Muscle of leg (tissue), 11 donors: Measurements from ENCODE around the gene FAM234B. TPM values are rescaled to one million over a fixed set of nuclear protein-coding genes. Genes with fewer than 3 reads are reported as not detected.

Experiments
- DNase-seq: peaks from one replicate; pipeline ENCODE4 v3.0.0; 2013
- H3K27ac ChIP-seq: one replicate; pipeline ENCODE4 v1.5.1; 2013; ENCODE audit warnings: mild to moderate bottlenecking, low read length, control low read depth
- H3K27me3 ChIP-seq: one replicate; pipeline ENCODE4 v1.6.1; 2013; ENCODE audit warnings: low read length; ENCODE audit not compliant: control insufficient read depth, insufficient read depth
- H3K36me3 ChIP-seq: one replicate; pipeline ENCODE4 v1.6.1; 2013; ENCODE audit warnings: low read length; ENCODE audit not compliant: control insufficient read depth, insufficient read depth
- H3K4me1 ChIP-seq: one replicate; pipeline ENCODE4 v1.6.1; 2013; ENCODE audit warnings: low read length; ENCODE audit not compliant: control insufficient read depth, insufficient read depth
- H3K4me3 ChIP-seq: one replicate; pipeline ENCODE4 v1.5.1; 2013; ENCODE audit warnings: low read length, control low read depth
- H3K9me3 ChIP-seq: replicated peaks from 2 replicates; pipeline ENCODE4 v1.6.1; 2013; ENCODE audit warnings: low read depth, low read length; ENCODE audit not compliant: control insufficient read depth
- WGBS: methylation state at CpG from one replicate; pipeline ENCODE4 v1.1.5; 2013; ENCODE audit warnings: missing lambda C conversion rate; ENCODE audit not compliant: insufficient coverage; 5-methylcytosine and 5-hydroxymethylcytosine counted together
- polyA plus RNA-seq, 8 donors: library from polyadenylated mRNA; unstranded; fragments of 120-200 nt; gene quantifications; one replicate each; pipeline versions ENCODE4 v1.2.1 to v1.2.3, GENCODE V29; 2013; ENCODE audit warnings: inconsistent platforms in 1 of 8, low replicate concordance in 1 of 8; ENCODE audit not compliant: insufficient read length in 8 of 8, insufficient read depth in 1 of 8
- total RNA-seq: library from RNA; stranded (reverse); fragments of 120-200 nt; gene quantifications from one replicate; pipeline ENCODE4 v1.2.4, GENCODE V29; 2013

The FAM234B gene
- total and polyA plus RNA-seq, 9 donors, result 2.8 to 7.2 (median 5.0) TPM

DNA sequence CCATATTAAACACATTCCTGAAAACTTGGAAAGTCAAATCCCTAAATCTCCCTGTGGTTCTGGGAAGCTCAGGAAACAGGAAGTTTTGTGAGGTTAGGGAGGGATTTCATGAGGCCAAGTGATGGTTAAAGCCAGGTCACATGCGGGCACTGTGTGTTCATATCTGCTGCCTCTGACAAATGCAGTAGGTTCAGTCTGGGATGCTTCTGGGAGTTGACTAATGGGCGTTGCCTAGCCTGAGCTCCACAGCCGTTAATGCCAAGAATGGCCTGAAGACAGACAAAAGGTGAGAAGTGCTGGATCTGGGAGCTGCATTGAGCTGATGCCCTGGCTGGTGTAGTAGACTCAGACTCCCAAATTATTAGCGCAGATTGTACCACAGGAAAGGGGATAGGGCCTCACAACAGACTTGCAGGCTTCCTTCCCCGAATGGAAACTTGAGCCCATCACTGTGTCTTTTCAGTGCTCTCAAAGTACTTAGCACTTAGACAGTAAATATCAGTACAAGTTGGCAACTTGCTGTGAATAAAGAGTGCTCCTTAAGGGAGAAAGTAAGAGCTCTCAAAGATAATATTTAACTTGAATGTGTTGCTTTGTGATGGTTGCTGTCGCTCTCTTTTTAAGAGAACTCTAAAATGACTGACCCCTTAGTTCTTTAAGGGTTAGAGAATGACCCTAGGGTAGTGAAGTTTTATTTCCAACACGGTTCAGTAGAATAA, 41.9 kb downstream of the FAM234B start:
- Histone ChIP-seq H3K9me3 (no peaks in the 10 kb centered on the region), H3K4me3 (no peak overlapping the region), H3K36me3 (peaks cover 5% of the 10 kb centered on the region), H3K27ac (no peak overlapping the region), H3K27me3 (no peaks in the 10 kb centered on the region), H3K4me1 (peaks cover 5% of the 10 kb centered on the region)
- WGBS, result 45% methylated on average over 4 of the region's 7 CpGs
- no peak for DNase-seq

DNA sequence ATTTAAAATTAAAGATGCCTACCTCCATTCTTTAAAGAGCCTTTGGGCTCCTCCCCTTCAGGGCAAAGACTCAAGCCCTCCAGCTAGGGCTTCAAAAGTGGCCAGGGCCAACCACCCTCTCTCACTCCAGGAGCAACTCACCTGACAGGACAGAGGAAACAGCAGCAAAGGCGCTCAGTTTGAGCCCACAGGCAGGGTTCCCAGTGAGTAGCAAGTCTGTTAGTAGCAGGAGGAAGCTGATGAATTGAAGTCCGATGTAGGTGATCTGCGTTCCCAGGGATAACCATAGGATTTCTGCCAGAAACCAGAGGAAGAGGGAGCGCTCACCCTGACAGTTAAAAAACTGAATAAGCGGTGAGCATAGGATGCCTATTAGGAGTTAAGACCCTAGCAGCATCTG, 43.6 kb downstream of the FAM234B start:
- Histone ChIP-seq H3K27me3 (no peaks in the 10 kb centered on the region), H3K27ac (no peak overlapping the region), H3K4me3 (no peak overlapping the region), H3K36me3 (peaks cover 5% of the 10 kb centered on the region), H3K4me1 (peaks cover 5% of the 10 kb centered on the region), H3K9me3 (no peaks in the 10 kb centered on the region)
- DNase-seq, result no peak
- WGBS, result 60% methylated on average over 5 of the region's 5 CpGs

DNA sequence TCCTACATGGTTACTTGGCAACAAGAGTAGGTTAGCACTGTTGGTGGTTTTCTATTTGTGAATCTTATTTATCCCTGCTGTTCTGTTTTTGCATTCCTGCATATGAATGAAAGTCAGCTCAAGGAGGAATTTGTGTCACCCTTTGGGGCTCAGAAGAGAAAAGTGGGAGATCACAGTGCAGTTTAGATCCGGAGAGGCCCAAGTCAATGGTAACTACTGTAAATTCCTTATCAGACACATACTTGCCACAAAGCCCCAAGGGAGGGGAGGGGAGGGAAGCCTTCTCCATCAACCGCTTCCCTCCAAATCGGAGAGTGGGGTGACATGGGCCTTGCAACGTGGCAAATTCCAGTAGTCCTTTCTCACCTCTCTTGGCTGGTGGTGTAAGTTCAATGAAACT, 44.3 kb downstream of the FAM234B start:
- H3K9me3 ChIP-seq, result no peaks in the 10 kb centered on the region
- H3K36me3 ChIP-seq, result peaks cover 5% of the 10 kb centered on the region
- H3K27me3 ChIP-seq, result no peaks in the 10 kb centered on the region
- no peak overlapping the region for H3K27ac ChIP-seq
- DNase-seq, result no peak
- no peak overlapping the region for H3K4me3 ChIP-seq
- H3K4me1 ChIP-seq, result peaks cover 5% of the 10 kb centered on the region
- no CpG with 5 or more reads among the region's 4 CpGs for WGBS

DNA sequence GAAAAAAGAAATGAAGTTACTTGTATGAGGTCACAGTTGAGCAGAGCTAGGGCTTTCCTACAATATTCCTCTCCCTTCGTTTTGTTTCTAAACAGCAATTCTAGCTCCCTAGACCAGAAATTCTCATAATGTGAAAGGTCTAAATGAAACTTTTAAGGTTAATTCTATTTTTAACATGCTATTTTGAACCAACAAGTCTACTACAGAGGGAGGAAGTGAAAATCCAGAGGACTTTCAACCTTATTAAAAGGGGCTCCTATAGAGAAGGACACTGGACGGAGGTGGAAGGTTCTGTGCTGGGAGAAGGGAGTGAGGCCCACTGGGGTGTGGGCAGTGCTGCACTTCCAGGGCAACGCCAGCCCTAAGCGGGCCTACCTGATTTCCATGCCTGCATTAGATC, 45.9 kb downstream of the FAM234B start:
- no peak for DNase-seq
- Histone ChIP-seq H3K27ac (no peak overlapping the region), H3K4me3 (no peak overlapping the region), H3K36me3 (peaks cover 2% of the 10 kb centered on the region), H3K27me3 (no peaks in the 10 kb centered on the region), H3K4me1 (peaks cover 5% of the 10 kb centered on the region), H3K9me3 (no peaks in the 10 kb centered on the region)
- WGBS, result 96% methylated on average over 3 of the region's 4 CpGs

DNA sequence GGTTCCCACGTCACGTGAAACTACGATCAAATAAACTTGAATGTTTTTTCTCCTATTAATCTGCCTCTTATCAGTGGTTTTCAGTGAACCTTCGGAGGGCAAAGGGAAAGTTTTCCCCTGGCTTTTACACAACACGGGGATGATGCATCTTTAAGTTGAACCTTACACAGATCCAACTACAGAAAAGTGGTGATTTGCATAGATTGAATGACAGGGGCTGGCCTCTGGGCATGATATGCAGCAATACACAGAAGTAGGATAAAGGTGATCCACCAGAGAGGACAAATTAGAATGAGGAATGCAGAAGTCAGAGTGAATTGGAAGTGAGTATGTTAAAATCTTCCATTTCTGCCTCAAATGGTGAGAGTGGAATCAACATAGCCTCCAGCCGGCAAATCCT, 47.7 kb downstream of the FAM234B start:
- Histone ChIP-seq H3K9me3 (no peaks in the 10 kb centered on the region), H3K4me1 (no peaks in the 10 kb centered on the region), H3K27me3 (no peaks in the 10 kb centered on the region), H3K4me3 (no peak overlapping the region), H3K27ac (no peak overlapping the region), H3K36me3 (no peaks in the 10 kb centered on the region)
- DNase-seq, result no peak
- no CpG with 5 or more reads among the region's 6 CpGs for WGBS

DNA sequence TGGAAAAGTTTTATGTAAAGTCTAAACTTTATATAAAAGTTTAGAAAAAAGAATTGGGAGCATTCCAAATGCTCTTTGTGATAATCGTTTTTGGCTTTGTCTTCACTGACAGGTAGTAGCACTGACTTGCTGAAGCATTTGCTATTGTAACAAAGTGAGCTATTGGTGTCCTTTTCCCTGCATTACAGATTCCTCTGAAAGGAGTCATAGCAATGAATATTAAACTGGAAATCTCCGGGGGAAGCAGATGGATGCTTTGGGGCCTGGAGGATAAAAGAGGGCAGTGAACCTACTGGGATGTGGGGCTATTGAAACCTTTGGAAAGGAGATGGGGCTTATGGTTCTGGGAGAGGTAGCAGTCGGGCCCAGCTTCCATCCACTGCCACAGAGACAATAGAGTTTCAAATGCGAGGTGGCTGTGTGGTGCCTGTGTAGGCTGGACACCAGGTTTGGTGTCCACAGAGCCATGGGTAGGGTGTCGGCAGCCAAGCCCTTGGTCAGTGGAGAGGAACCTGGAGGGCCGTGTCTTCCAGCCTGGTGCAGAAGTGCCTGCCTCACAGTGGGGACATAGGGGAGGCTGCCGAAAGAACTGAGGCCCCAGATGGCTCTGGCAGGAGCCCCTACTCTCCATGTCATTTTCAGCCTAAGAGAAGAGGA, 49.1 kb downstream of the FAM234B start:
- Histone ChIP-seq H3K36me3 (no peaks in the 10 kb centered on the region), H3K9me3 (no peaks in the 10 kb centered on the region), H3K27ac (no peak overlapping the region), H3K27me3 (no peaks in the 10 kb centered on the region), H3K4me3 (no peak overlapping the region), H3K4me1 (peaks cover 10% of the 10 kb centered on the region)
- DNase-seq, result no peak
- WGBS, result 94% methylated on average over 3 of the region's 7 CpGs

DNA sequence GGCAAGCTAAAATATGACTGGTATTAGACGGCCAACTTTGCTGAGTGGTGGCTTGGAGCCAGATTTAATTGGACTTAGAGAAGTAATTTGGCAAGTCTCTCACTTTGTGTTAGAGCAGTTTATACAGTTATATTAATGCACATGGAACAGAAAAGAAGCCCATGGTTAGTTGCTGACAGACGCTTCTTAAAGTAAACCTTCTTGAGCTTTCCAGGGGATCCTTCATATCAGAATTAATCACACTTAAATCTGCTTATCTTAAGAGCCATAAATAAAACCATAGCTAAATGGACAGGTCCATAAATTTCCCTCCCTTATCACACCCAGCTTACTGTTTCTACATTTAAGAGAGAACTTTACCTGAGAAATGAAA, 49.7 kb downstream of the FAM234B start:
- Histone ChIP-seq H3K9me3 (no peaks in the 10 kb centered on the region), H3K27me3 (no peaks in the 10 kb centered on the region), H3K4me1 (peaks cover 15% of the 10 kb centered on the region), H3K27ac (no peak overlapping the region), H3K4me3 (no peak overlapping the region), H3K36me3 (no peaks in the 10 kb centered on the region)
- no CpG with 5 or more reads among the region's 2 CpGs for WGBS
- peak; percentile 35 for DNase-seq

DNA sequence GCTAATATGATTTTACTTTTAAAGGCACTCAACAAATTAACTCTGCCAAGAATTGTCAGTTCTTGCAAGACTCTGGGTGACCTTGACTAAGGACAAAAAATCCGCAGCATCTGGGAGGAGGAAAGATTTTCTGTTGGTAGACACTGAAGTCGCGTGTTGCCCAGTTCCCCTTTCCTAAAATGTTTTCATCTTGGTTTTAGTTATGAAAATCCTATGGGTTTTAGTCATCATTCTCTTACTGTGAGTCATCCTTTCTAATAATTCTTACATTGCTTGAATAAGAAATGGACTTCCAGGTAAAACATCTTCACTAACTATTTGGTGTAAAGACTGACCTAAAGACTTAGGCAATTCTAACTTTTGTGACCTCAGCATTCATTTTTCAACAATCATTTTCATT, 50.2 kb downstream of the FAM234B start:
- Histone ChIP-seq H3K36me3 (no peaks in the 10 kb centered on the region), H3K9me3 (no peaks in the 10 kb centered on the region), H3K27me3 (no peaks in the 10 kb centered on the region), H3K4me1 (peaks cover 20% of the 10 kb centered on the region), H3K27ac (no peak overlapping the region), H3K4me3 (no peak overlapping the region)
- peak; percentile 47 for DNase-seq
- WGBS, result no CpG with 5 or more reads among the region's 3 CpGs

DNA sequence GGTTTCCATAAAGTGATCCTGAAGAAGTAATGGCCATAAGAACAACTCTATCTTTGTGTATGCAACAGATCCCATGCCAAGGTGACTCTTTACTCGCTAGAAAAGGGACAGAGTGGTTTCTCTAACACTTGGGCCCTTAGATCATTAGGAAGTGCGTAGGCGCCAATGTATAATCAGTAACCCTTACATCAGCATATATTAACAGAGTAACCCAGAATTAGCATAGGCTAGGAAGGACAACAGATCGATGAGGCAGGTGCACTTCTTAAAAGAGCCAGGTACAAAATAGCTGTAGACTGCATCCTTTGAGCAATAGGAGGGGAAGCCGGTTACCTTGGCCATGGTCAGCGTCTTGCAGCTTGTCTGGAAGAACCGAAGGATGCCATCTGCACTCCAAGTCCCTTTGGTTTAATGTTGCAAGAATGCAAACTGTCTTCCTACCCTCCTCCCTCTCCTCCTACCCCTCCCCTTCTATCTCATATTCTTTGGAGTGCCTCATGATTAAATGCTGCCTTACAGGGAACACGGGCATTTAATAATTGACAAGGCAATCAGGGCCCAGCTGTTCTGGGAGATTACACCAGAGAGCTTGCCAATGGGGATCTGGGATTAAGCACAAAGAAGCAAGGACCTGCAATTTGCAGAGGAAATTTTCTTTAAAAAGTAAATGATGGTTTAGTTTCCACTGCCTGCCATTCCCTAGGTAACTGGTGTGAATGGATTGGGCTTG, 51.2 kb downstream of the FAM234B start:
- Histone ChIP-seq H3K27me3 (no peaks in the 10 kb centered on the region), H3K4me3 (no peak overlapping the region), H3K36me3 (no peaks in the 10 kb centered on the region), H3K27ac (no peak overlapping the region), H3K9me3 (no peaks in the 10 kb centered on the region), H3K4me1 (peaks cover 30% of the 10 kb centered on the region)
- DNase-seq, result no peak
- WGBS, result 70% methylated on average over 3 of the region's 8 CpGs

DNA sequence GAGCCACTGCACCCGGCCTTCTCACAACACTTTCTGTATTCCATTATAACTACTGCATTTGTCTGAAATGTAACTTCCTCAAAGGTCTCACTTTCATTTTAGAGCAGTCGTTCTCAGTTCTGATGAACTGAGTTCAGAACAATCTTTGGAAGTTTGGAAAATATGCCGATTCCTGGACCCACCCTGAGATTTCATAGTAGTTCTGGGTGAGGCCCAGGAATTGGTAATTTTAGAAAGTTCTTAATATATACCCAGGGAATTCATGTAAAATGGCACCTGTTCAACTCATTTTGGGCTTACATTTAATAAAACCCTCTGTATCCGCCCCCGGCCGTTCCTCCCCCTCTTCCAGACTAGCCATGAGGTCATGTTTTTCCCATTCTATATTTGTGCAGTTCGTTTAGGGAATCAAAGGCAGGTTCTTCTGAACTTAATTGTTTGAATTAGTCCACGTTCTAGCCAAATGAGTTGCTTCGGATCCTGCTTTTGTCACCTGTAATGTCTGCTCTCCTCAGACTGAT, 53.4 kb downstream of the FAM234B start:
- H3K27ac ChIP-seq, result peak overlapping the region; percentile 92
- peak overlapping the region; percentile 23 for H3K4me3 ChIP-seq
- no peaks in the 10 kb centered on the region for H3K9me3 ChIP-seq
- H3K36me3 ChIP-seq, result no peaks in the 10 kb centered on the region
- peaks cover 44% of the 10 kb centered on the region for H3K4me1 ChIP-seq
- DNase-seq, result peak; percentile 93
- 0% methylated on average over 1 of the region's 9 CpGs for WGBS
- no peaks in the 10 kb centered on the region for H3K27me3 ChIP-seq
